ENCODE measurements around the gene AUTS2.

DNA sequence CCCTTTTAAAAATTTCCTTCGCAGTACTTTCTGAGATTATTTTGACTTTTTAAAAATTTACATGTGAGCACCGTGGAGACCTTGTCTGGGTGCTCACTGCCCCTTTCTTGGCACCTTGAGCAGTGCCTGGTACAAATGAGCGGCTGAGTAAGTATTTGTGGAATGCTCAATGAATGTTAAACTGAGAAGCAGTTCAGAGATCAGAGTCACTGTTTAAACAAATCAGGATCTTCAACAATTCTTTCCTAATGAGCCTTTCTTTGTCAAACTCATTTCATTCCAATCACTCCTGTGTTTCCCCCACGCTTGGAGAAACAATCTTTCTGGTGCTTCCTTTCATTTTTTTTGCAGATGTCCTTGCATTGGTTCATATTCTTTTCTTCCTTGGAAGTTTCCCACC lies 922.3 kb downstream of the AUTS2 start:
- TF ChIP-seq TARDBP (IDR thresholded peaks at IDR 0.05) (no peak), ELF4 (IDR thresholded peaks at IDR 0.05) (no peak), BHLHE40 (IDR thresholded peaks at IDR 0.05; ENCODE audit: borderline replicate concordance) (no peak), ARNT (IDR thresholded peaks at IDR 0.05) (no peak), FOXM1 (IDR thresholded peaks at IDR 0.05; ENCODE audit: borderline replicate concordance) (no peak), ZNF384 (IDR thresholded peaks at IDR 0.05) (no peak), SP1 (IDR thresholded peaks at IDR 0.05) (no peak), CTBP1 (IDR thresholded peaks at IDR 0.05; ENCODE audit: borderline replicate concordance) (no peak), FOXA1 (IDR thresholded peaks at IDR 0.05) (no peak), L3MBTL2 (conservative IDR thresholded peaks at IDR 0.05) (no peak), FOXK2 (IDR thresholded peaks at IDR 0.05) (no peak), LEF1 (IDR thresholded peaks at IDR 0.05; ENCODE audit: borderline replicate concordance) (no peak)
- TF ChIP-seq, protein P1, sequence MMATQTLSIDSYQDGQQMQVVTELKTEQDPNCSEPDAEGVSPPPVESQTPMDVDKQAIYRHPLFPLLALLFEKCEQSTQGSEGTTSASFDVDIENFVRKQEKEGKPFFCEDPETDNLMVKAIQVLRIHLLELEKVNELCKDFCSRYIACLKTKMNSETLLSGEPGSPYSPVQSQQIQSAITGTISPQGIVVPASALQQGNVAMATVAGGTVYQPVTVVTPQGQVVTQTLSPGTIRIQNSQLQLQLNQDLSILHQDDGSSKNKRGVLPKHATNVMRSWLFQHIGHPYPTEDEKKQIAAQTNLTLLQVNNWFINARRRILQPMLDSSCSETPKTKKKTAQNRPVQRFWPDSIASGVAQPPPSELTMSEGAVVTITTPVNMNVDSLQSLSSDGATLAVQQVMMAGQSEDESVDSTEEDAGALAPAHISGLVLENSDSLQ (IDR thresholded peaks at IDR 0.05): no peak
